H1 (cell line): ENCODE results near the gene SMARCA2. TPM values are rescaled to one million over a fixed set of nuclear protein-coding genes. Genes with fewer than 3 reads are reported as not detected.

Experiments
- CTCF ChIA-PET: fragments of 300-600 bp; sonication (Branson Sonifier 250); formaldehyde crosslinking; loops from one replicate; lab custom pipeline; 2021; ENCODE audit not compliant: partially characterized antibody; lab: Charles Lee
- POLR2A ChIA-PET: fragments of 300-600 bp; sonication (Branson Sonifier 250); formaldehyde crosslinking; loops from one replicate; lab custom pipeline; 2021; ENCODE audit warnings: inconsistent platforms; ENCODE audit not compliant: partially characterized antibody; lab: Charles Lee
- DNase-seq, 2 experiments: peaks; one replicate each; pipeline versions ENCODE4 v3.0.0 to v3.0.0-alpha.2; 2010 to 2022; ENCODE audit warnings: low spot score in 2 of 2, low read depth in 1 of 2, mixed read lengths in 1 of 2
- FAIRE-seq: peaks from 2 replicates; lab custom pipeline; 2011; peaks lifted over from hg19 to GRCh38; lab: Jason Lieb, UNC
- H2AFZ ChIP-seq: 2 replicates; pipeline ENCODE4 v1.8.1; 2012; ENCODE audit warnings: low read length, inconsistent platforms
- H2AK5ac ChIP-seq: 2 replicates; pipeline ENCODE4 v1.6.1; 2013; ENCODE audit warnings: low read depth, low read length
- H2BK120ac ChIP-seq: replicated peaks from 2 replicates; pipeline ENCODE3; 2013; ENCODE audit warnings: low read depth, low read length, inconsistent platforms
- H2BK12ac ChIP-seq: 2 replicates; pipeline ENCODE4 v1.6.1; 2013; ENCODE audit warnings: low read depth, low read length
- H2BK15ac ChIP-seq: 2 replicates; pipeline ENCODE4 v1.6.1; 2013; ENCODE audit warnings: low read length
- H2BK20ac ChIP-seq: 2 replicates; pipeline ENCODE4 v1.6.1; 2013; ENCODE audit warnings: low read length
- H2BK5ac ChIP-seq: 2 replicates; pipeline ENCODE4 v1.6.1; 2013; ENCODE audit warnings: low read depth, low read length
- H3K14ac ChIP-seq: 2 replicates; pipeline ENCODE4 v1.6.1; 2013; ENCODE audit warnings: inconsistent platforms; ENCODE audit not compliant: insufficient read length
- H3K18ac ChIP-seq: 2 replicates; pipeline ENCODE4 v1.6.1; 2013; ENCODE audit warnings: low read length; ENCODE audit errors: extremely low read depth
- H3K23ac ChIP-seq: 2 replicates; pipeline ENCODE4 v1.6.1; 2013; ENCODE audit warnings: inconsistent platforms; ENCODE audit not compliant: insufficient read length
- H3K23me2 ChIP-seq: 2 replicates; pipeline ENCODE4 v1.6.1; 2013; ENCODE audit warnings: low read depth, low read length
- H3K27ac ChIP-seq: 2 replicates; pipeline ENCODE4 v1.6.1; 2011; ENCODE audit warnings: low read depth, low read length, inconsistent platforms
- H3K27me3 ChIP-seq, 4 experiments: replicated peaks in 1 of 4; 1 replicate in 1 of 4; 2 replicates in 3 of 4; pipeline versions ENCODE4 v1.6.1 to v1.8.1; 2011 to 2013; ENCODE audit warnings: low read length in 3 of 4, mild to moderate bottlenecking in 3 of 4, inconsistent platforms in 2 of 4, mixed read lengths in 2 of 4, moderate library complexity in 1 of 4; ENCODE audit not compliant: control insufficient read depth in 3 of 4, insufficient read depth in 3 of 4; ENCODE audit errors: extremely low read depth in 1 of 4
- H3K36me3 ChIP-seq, 4 experiments: 2 replicates each; pipeline versions ENCODE4 v1.6.1 to v1.8.1; 2011 to 2013; ENCODE audit warnings: mild to moderate bottlenecking in 4 of 4, low read length in 3 of 4, moderate library complexity in 2 of 4, control low read depth in 1 of 4, inconsistent platforms in 1 of 4; ENCODE audit not compliant: insufficient read depth in 4 of 4, control insufficient read depth in 2 of 4
- H3K4ac ChIP-seq: replicated peaks from 2 replicates; pipeline ENCODE3; 2013; ENCODE audit warnings: low read length, low read depth, mixed read lengths, inconsistent platforms; ENCODE audit not compliant: insufficient read length
- H3K4me1 ChIP-seq, 4 experiments: replicated peaks in 1 of 4; 1 replicate in 1 of 4; 2 replicates in 3 of 4; pipeline versions ENCODE4 v1.6.1 to v1.8.1; 2011 to 2013; ENCODE audit warnings: low read length in 3 of 4, inconsistent platforms in 2 of 4, mixed read lengths in 1 of 4; ENCODE audit not compliant: insufficient read depth in 4 of 4, control insufficient read depth in 3 of 4
- H3K4me2 ChIP-seq, 2 experiments: 2 replicates each; pipeline versions ENCODE4 v1.6.1 to v1.8.1; 2011 to 2013; ENCODE audit warnings: low read depth in 2 of 2, low read length in 2 of 2, control low read depth in 1 of 2, inconsistent platforms in 1 of 2, mild to moderate bottlenecking in 1 of 2; ENCODE audit not compliant: insufficient read depth in 1 of 2
- H3K4me3 ChIP-seq, 4 experiments: fragments of 200-600, 300-600 bp in 1 of 4; sonication (generic), shearing (Covaris generic), sonication (Bioruptor Twin) in 1 of 4; 2 replicates each; pipeline versions ENCODE4 v1.5.1 to v1.8.1; 2011 to 2016; ENCODE audit warnings: low read length in 4 of 4, low read depth in 3 of 4, control low read depth in 2 of 4, inconsistent platforms in 2 of 4, mild to moderate bottlenecking in 2 of 4, mixed read lengths in 1 of 4, moderate library complexity in 1 of 4; ENCODE audit not compliant: insufficient read depth in 2 of 4; ENCODE audit errors: extremely low read depth in 1 of 4
- H3K56ac ChIP-seq: replicated peaks from 2 replicates; pipeline ENCODE3; 2013; ENCODE audit warnings: low read depth, mild to moderate bottlenecking, mixed read lengths, low read length, inconsistent platforms; ENCODE audit not compliant: insufficient read length
- H3K79me1 ChIP-seq: 2 replicates; pipeline ENCODE4 v1.6.1; 2013; ENCODE audit warnings: low read depth, low read length, control low read depth
- H3K79me2 ChIP-seq, 2 experiments: 2 replicates each; pipeline versions ENCODE4 v1.6.1 to v1.8.1; 2012 to 2013; ENCODE audit warnings: low read length in 2 of 2, mild to moderate bottlenecking in 2 of 2, inconsistent platforms in 1 of 2; ENCODE audit not compliant: insufficient read depth in 2 of 2, control insufficient read depth in 1 of 2
- H3K9ac ChIP-seq, 4 experiments: replicated peaks in 1 of 4; 1 replicate in 1 of 4; 2 replicates in 3 of 4; pipeline versions ENCODE4 v1.6.1 to v1.8.1; 2011 to 2013; ENCODE audit warnings: low read depth in 3 of 4, low read length in 3 of 4, control low read depth in 2 of 4, mild to moderate bottlenecking in 2 of 4, moderate library complexity in 2 of 4, inconsistent platforms in 1 of 4; ENCODE audit errors: extremely low read depth in 1 of 4
- H3K9me3 ChIP-seq, 2 experiments: 2 replicates each; pipeline versions ENCODE4 v1.6.1 to v1.8.1; 2012 to 2013; ENCODE audit warnings: mild to moderate bottlenecking in 2 of 2, moderate library complexity in 2 of 2, control low read depth in 1 of 2, inconsistent platforms in 1 of 2, low read depth in 1 of 2, low read length in 1 of 2, mixed read lengths in 1 of 2; ENCODE audit not compliant: insufficient read depth in 2 of 2
- H4K20me1 ChIP-seq, 2 experiments: replicated peaks in 1 of 2; 2 replicates each; pipeline versions ENCODE3 to v1.8.1; 2011 to 2013; ENCODE audit warnings: inconsistent platforms in 2 of 2, low read length in 2 of 2, mild to moderate bottlenecking in 1 of 2; ENCODE audit not compliant: insufficient read depth in 2 of 2, control insufficient read depth in 1 of 2
- H4K5ac ChIP-seq: 2 replicates; pipeline ENCODE4 v1.6.1; 2013; ENCODE audit warnings: low read length, low read depth, mixed read lengths, inconsistent platforms; ENCODE audit not compliant: insufficient read length
- H4K8ac ChIP-seq: 2 replicates; pipeline ENCODE4 v1.8.0; 2013; ENCODE audit warnings: mild to moderate bottlenecking, moderate library complexity, low read length, inconsistent platforms; ENCODE audit not compliant: insufficient read depth; ENCODE audit errors: extremely low read depth
- H4K91ac ChIP-seq: replicated peaks from 2 replicates; pipeline ENCODE3; 2013; ENCODE audit warnings: low read length, mixed read lengths, inconsistent platforms; ENCODE audit not compliant: insufficient read length
- ATF3 ChIP-seq: IDR thresholded peaks from 2 replicates; pipeline ENCODE4 v1.6.1; 2011; ENCODE audit warnings: low read depth, mild to moderate bottlenecking, low read length; ENCODE audit not compliant: insufficient read depth
- CREB1 ChIP-seq: IDR thresholded peaks from 2 replicates; pipeline ENCODE4 v1.6.1; 2012; ENCODE audit warnings: inconsistent platforms
- GTF2F1 ChIP-seq: IDR thresholded peaks from 2 replicates; pipeline ENCODE4 v1.6.1; 2012; ENCODE audit warnings: low read depth, low read length, improper control_type of control experiment, borderline replicate concordance
- JUN ChIP-seq: IDR thresholded peaks from 2 replicates; pipeline ENCODE4 v1.6.1; 2011; ENCODE audit warnings: low read depth, mild to moderate bottlenecking, improper control_type of control experiment, low read length
- KDM1A ChIP-seq: fragments of 200-600, 300-600 bp; sonication (generic); IDR thresholded peaks from 2 replicates; pipeline ENCODE4 v1.7.1; 2016; ENCODE audit warnings: mild to moderate bottlenecking, low read length, borderline replicate concordance
- KDM4A ChIP-seq: IDR thresholded peaks from one replicate; pipeline ENCODE4 v1.7.1; 2012; ENCODE audit warnings: low read depth, mild to moderate bottlenecking, moderate library complexity, low read length, inconsistent platforms; ENCODE audit not compliant: severe bottlenecking
- POLR2AphosphoS5 ChIP-seq: IDR thresholded peaks from 2 replicates; pipeline ENCODE4 v1.6.1; 2011; ENCODE audit warnings: low read depth, low read length
- RAD21 ChIP-seq, 2 experiments: IDR thresholded peaks in 1 of 2; conservative IDR thresholded peaks in 1 of 2; 2 replicates each; pipeline ENCODE4 v1.6.1; 2011; ENCODE audit warnings: low read depth in 2 of 2, low read length in 2 of 2, improper control_type of control experiment in 1 of 2, inconsistent platforms in 1 of 2, mild to moderate bottlenecking in 1 of 2, moderate library complexity in 1 of 2
- RFX5 ChIP-seq: IDR thresholded peaks from 2 replicates; pipeline ENCODE4 v1.6.1; 2011; ENCODE audit warnings: low read depth, low read length, improper control_type of control experiment, borderline replicate concordance
- SIX5 ChIP-seq: IDR thresholded peaks from 2 replicates; pipeline ENCODE4 v1.6.1; 2011; ENCODE audit warnings: mild to moderate bottlenecking, low read depth, low read length
- TAF1 ChIP-seq: IDR thresholded peaks from 2 replicates; pipeline ENCODE4 v1.6.1; 2011; ENCODE audit warnings: mild to moderate bottlenecking, low read depth, low read length
- TAF7 ChIP-seq: optimal IDR thresholded peaks from 2 replicates; pipeline ENCODE3; 2011; ENCODE audit warnings: low read depth, mild to moderate bottlenecking, inconsistent platforms, low read length, moderate library complexity, borderline replicate concordance
- TEAD4 ChIP-seq: IDR thresholded peaks from 2 replicates; pipeline ENCODE4 v1.6.1; 2012; ENCODE audit warnings: low read depth, low read length, inconsistent platforms, mixed read lengths
- WGBS, 2 experiments: shearing (Covaris generic) in 1 of 2; methylation state at CpG; one replicate each; pipeline versions ENCODE4 v1.1.6 to v1.1.7; 2013 to 2015; ENCODE audit warnings: low lambda C conversion rate in 2 of 2, mixed read lengths in 2 of 2, inconsistent platforms in 1 of 2, low coverage in 1 of 2, missing lambda C conversion rate in 1 of 2; ENCODE audit not compliant: insufficient replicate concordance in 2 of 2, insufficient coverage in 1 of 2, insufficient read length in 1 of 2; ENCODE audit errors: extremely low coverage in 1 of 2, missing lambda C conversion rate in 1 of 2; 5-methylcytosine and 5-hydroxymethylcytosine counted together
- polyA plus RNA-seq, 7 experiments: library from polyadenylated mRNA; depleted of rRNA in 3 of 7; stranded (reverse) in 5 of 7; unstranded in 2 of 7; fragments of >200 nt in 5 of 7; fragments of 200-250 nt in 2 of 7; gene quantifications; 1 replicate in 5 of 7; 2 replicates in 1 of 7; 4 replicates in 1 of 7; pipeline versions ENCODE4 v1.2.1 to v1.2.3, GENCODE V29; 2011 to 2013; ENCODE audit warnings: missing spikeins in 2 of 7, mixed read lengths in 2 of 7
- total RNA-seq: library from RNA; stranded (reverse); fragmentation: NEBNext Ultra II Directional; extraction: Animal tissue kit (Norgen Biotek cat#: 25700); gene quantifications from 2 replicates; pipeline ENCODE4 v1.2.1, GENCODE V29; 2021

The SMARCA2 gene
- total and polyA plus RNA-seq, 2 of the 8 experiments (the other 6 are each of a cell fraction or from before 2014, with no cell fraction given): 6.3 to 21.7 TPM

- Histone ChIP-seq H3K4ac (peak overlapping the region; percentile 34), H3K9me3 (no peaks in the 10 kb centered on the region), H3K9ac (peak overlapping the region in 1 of 4 experiments; percentile 53; a peak in 1 of 7 replicates), H3K23me2 (no peaks in the 10 kb centered on the region), H2BK5ac (peak overlapping the region; percentile 72; the same call in 1 of the 2 replicates), H2AK5ac (peak overlapping the region; percentile 47; the same call in 1 of the 2 replicates), H2BK20ac (peak overlapping the region; percentile 82), H2BK12ac (peak overlapping the region; percentile 82; the same call in 1 of the 2 replicates), H3K56ac (no peak overlapping the region), H3K27ac (peak overlapping the region; percentile 41), H4K20me1 (no peaks in the 10 kb centered on the region), H3K36me3 (no peaks in the 10 kb centered on the region; a peak in 1 of 8 replicates), H3K14ac (no peak overlapping the region), H3K18ac (no peak overlapping the region; the same call in 1 of the 2 replicates), H2BK120ac (peak overlapping the region; percentile 22), H4K91ac (peak overlapping the region; percentile 70), H3K79me1 (no peaks in the 10 kb centered on the region), H3K27me3 (no peaks in the 10 kb centered on the region), H3K23ac (no peak overlapping the region), H3K4me2 (peak overlapping the region; percentile 51 to 63), H2BK15ac (no peak overlapping the region; the same call in 1 of the 2 replicates), H2AFZ (peak overlapping the region; percentile 60; the same call in 1 of the 2 replicates), H3K4me1 (peaks cover 5 to 18% (median 16%) of the 10 kb centered on the region in 4 experiments; a peak in 6 of 7 replicates), H3K79me2 (no peaks in the 10 kb centered on the region), H3K4me3 (peak overlapping the region in 2 of 4 experiments; percentile 10 to 45; a peak in 5 of 8 replicates), H4K8ac (no peak overlapping the region), H4K5ac (peak overlapping the region; percentile 40)
- POLR2A ChIA-PET: interaction anchor here (0.6 to 1.9 kb wide), 5 partner anchors 17 to 66 kb away, joined by 3 to 6 read pairs (median 3); no protein-coding TSS in a partner anchor
- WGBS, 2 experiments: 5% methylated on average over 7 of the region's 7 CpGs; no CpG with 5 or more reads in 1 of the 2 experiments
- FAIRE-seq (peak; percentile 89), DNase-seq (peak in 1 of 2 experiments; percentile 80)
- CTCF ChIA-PET: interaction anchor here (0.6 to 3.9 kb wide), 24 partner anchors 8 to 519 kb away, joined by 3 to 29 read pairs (median 4); no protein-coding TSS in a partner anchor
- TF ChIP-seq GTF2F1: no peak
- no peak for TF ChIP-seq SIX5
- peak; percentile 64 to 74 for TF ChIP-seq RAD21 (IDR thresholded peaks at IDR 0.05 in 1 of 2, conservative IDR thresholded peaks at IDR 0.05 in 1 of 2; ENCODE audit: low read depth in 2 of 2, low read length in 2 of 2)
- TF ChIP-seq POLR2AphosphoS5: no peak
- no peak for TF ChIP-seq KDM4A
- TF ChIP-seq KDM1A: no peak
- TF ChIP-seq TAF1: no peak
- peak; percentile 69 for TF ChIP-seq TEAD4
- TF ChIP-seq CREB1: no peak
- no peak for TF ChIP-seq TAF7
- no peak for TF ChIP-seq JUN
- no peak for TF ChIP-seq ATF3
- TF ChIP-seq RFX5: no peak
Observed at GRCh38 chr9:2181792-2182191, 166.6 kb downstream of the SMARCA2 start.
